Heart left ventricle (tissue), 16 donors: ENCODE data around the gene MYLK3. TPM values are rescaled to one million over a fixed set of nuclear protein-coding genes. Genes with fewer than 3 reads are reported as not detected.
A peak's percentile ranks its signal among the peaks of the same experiment; 100 is the strongest.

ENCODE experiments used
- ATAC-seq, 4 donors: fragments of 200-7000 bp; cut with Tn5 transposase; one replicate each; pipeline ENCODE4 v1.9.1; 2020 to 2022; ENCODE audit warnings: moderate library complexity in 4 of 4, mild to moderate bottlenecking in 3 of 4, moderate number of reproducible peaks in 1 of 4
- DNase-seq, 5 donors: peaks; one replicate each; pipeline ENCODE4 v3.0.0-alpha.2; 2020
- H3K27ac ChIP-seq, 12 donors: fragments of 200-600 bp; sonication (generic) in 4 of 12; one replicate each; pipeline versions ENCODE4 v1.5.0 to v1.8.0; 2016 to 2022; ENCODE audit warnings: mild to moderate bottlenecking in 2 of 12
- H3K27me3 ChIP-seq, 9 donors: fragments of 200-600 bp; sonication (generic) in 2 of 9; one replicate each; pipeline versions ENCODE4 v1.5.1 to v1.8.0; 2016 to 2022; ENCODE audit warnings: mild to moderate bottlenecking in 3 of 9
- H3K36me3 ChIP-seq, 9 donors: fragments of 200-600 bp; sonication (generic) in 2 of 9; one replicate each; pipeline versions ENCODE4 v1.5.0 to v1.8.0; 2018 to 2022; ENCODE audit warnings: mild to moderate bottlenecking in 2 of 9
- H3K4me1 ChIP-seq, 12 donors: fragments of 200-600 bp; sonication (generic) in 4 of 12; one replicate each; pipeline versions ENCODE4 v1.5.0 to v1.8.0; 2016 to 2022; ENCODE audit warnings: mild to moderate bottlenecking in 3 of 12
- H3K4me3 ChIP-seq, 12 donors: fragments of 200-600 bp; sonication (generic) in 4 of 12; one replicate each; pipeline versions ENCODE4 v1.5.0 to v1.8.0; 2017 to 2022; ENCODE audit warnings: mild to moderate bottlenecking in 9 of 12, moderate library complexity in 4 of 12
- H3K9me3 ChIP-seq, 12 donors: fragments of 200-600 bp; sonication (generic) in 4 of 12; one replicate each; pipeline versions ENCODE4 v1.5.0 to v1.8.0; 2016 to 2022; ENCODE audit warnings: mild to moderate bottlenecking in 1 of 12
- CTCF ChIP-seq, 12 donors: fragments of 200-600 bp; sonication (generic) in 4 of 12; IDR thresholded peaks; one replicate each; pipeline versions ENCODE4 v1.5.0 to v1.8.0; 2018 to 2022; ENCODE audit warnings: antibody characterized with exemption in 12 of 12, mild to moderate bottlenecking in 5 of 12
- POLR2A ChIP-seq, 2 donors: fragments of 450-650 bp; IDR thresholded peaks; one replicate each; pipeline ENCODE4 v1.6.1; 2017; ENCODE audit warnings: antibody characterized with exemption in 2 of 2, mild to moderate bottlenecking in 2 of 2, moderate library complexity in 2 of 2
- WGBS, 4 donors: extraction: QIAGEN DNeasy Blood & Tissue Kit in 2 of 4; methylation state at CpG; one replicate each; pipeline versions ENCODE4 v1.1.5 to v1.1.7; 2013 to 2018; 5-methylcytosine and 5-hydroxymethylcytosine counted together
- intact Hi-C, 10 donors: fragments of 100-400 bp; cut with DNase I; formaldehyde crosslinking; loops; one replicate each; pipeline versions ENCODE4 v1.11.1 to v1.14.2; 2022
- polyA plus RNA-seq, 2 donors: library from polyadenylated mRNA; stranded (reverse); fragments of 200-250 nt; gene quantifications; one replicate each; pipeline ENCODE4 v1.2.3, GENCODE V29; 2013
- total RNA-seq, 9 donors: library from RNA; depleted of rRNA in 2 of 9; stranded (reverse); fragments of >200 nt in 2 of 9; fragmentation: NEBNext Ultra II Directional in 3 of 9; extraction: Animal tissue kit (Norgen Biotek cat#: 25700) in 3 of 9; gene quantifications; one replicate each; pipeline versions ENCODE4 v1.1.0 to v1.2.4, GENCODE V29; 2016 to 2023
- donor health status: ischemic (EF 13 %, LVEDD 7.1; RV severe dilation, severe dysfunction).
- donor health status: healthy with polysubstance abuse.
- donor health status: DM: no; HTN: yes; CAD: no.
- donor health status: DM: no; HTN: no; CAD: no.
- donor health status: ischemic (EF 25% LVEDD 6.9; RV normal size, moderate dysfunction).
- donor health status: ischemic (EF 25% LVEDD 5.7; RV mildly dilated, moderate dysfunction).
- donor health status: healthy.
- donor health status: DM: yes; HTN: yes; CAD: no.
- donor health status: ischemic (EF 35%, LVEDD 5.7; RV mildly dilated, moderate dysfunction).
- donor health status: nonischemic (EF 11% LVEDD 7.7; RV severe dilation, severe dysfunction).
- donor health status: DM: yes; HTN: yes; CAD: no.
- donor health status: PGD.
- donor health status: ischemic (EF 29% LVEDD 5.4; RV normal size, mild dysfunction).
- donor health status: nonischemic (EF 23%, LVEDD 6.1; RV moderate dilation, normal function).

Gene MYLK3
- total and polyA plus RNA-seq, 11 donors = 76.4 to 374 (median 231) TPM

DNA sequence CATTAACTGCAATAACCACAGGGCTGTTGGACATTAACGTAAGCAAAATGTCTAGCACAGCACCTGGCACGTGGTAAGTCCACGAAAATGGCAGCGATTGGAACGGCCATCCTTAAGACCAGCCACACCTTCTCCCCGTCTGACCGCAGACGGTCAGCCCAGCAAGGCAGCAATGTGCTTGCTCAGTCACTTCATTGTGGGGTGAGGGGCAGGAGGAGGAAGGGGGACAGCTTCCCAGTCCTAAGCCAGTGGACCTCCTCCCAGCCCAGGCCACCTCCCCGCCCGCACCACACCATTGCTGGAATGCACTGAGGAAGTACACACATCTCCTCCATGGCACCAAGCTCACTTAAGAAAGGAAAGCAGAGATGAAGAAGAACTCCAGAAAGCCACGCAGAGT, 8.6 kb upstream of the MYLK3 start:
- H3K4me1 ChIP-seq = peaks cover 0 to 52% (median 5%) of the 10 kb centered on the region in 12 donors
- TF ChIP-seq POLR2A (IDR thresholded peaks at IDR 0.05) (no peak), CTCF (IDR thresholded peaks at IDR 0.05) (no peak)
- intact Hi-C loops = loop anchor here in 5 of 10 donors (1.0 to 5.0 kb wide), 3 partner anchors 8 to 46 kb away; partner anchors contain the start of gene MYLK3 (in 3 of the 5)
- no peaks in the 10 kb centered on the region for H3K36me3 ChIP-seq
- peaks cover 0 to 9% (median 0%) of the 10 kb centered on the region in 9 donors for H3K27me3 ChIP-seq
- WGBS, 4 donors = 34 to 53% (median 41%) methylated on average over 11 of the region's 11 CpGs
- DNase-seq (peak in 2 of 5 donors; percentile 39 to 62), ATAC-seq (peak; percentile 5 to 44 (median 6))
- no peaks in the 10 kb centered on the region for H3K9me3 ChIP-seq
- H3K4me3 ChIP-seq = peak overlapping the region in 8 of 12 donors; percentile 24 to 44 (median 36)
- peak overlapping the region; percentile 62 to 95 (median 85) for H3K27ac ChIP-seq

DNA sequence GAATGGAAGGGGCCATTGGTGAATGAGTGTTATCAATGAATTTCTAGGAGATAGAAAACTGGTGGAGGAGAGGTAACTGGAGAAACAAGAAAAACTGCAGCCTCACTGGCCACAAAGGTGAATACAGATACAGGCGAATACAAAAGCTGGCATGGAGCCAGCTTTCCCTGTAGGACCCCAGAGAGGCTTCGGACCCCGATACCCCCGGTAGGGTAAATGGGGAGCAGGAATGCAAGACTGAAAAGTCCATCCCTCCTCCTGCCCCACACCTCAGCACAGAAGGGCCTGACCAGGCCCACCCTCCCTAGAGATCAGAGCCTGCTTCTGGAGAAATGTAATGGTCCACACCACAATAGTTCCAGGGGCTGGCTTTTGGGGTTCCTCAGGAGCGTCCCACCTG, 4.9 kb upstream of the MYLK3 start:
- Histone ChIP-seq H3K4me1 (peaks cover 0 to 67% (median 9%) of the 10 kb centered on the region in 12 donors), H3K9me3 (no peaks in the 10 kb centered on the region), H3K27ac (peak overlapping the region in 7 of 12 donors; percentile 34 to 92 (median 89)), H3K27me3 (no peaks in the 10 kb centered on the region), H3K36me3 (no peaks in the 10 kb centered on the region), H3K4me3 (no peak overlapping the region)
- 55 to 82% (median 73%) methylated on average over 5 of the region's 5 CpGs for WGBS, 4 donors
- DNase-seq (no peak), ATAC-seq (no peak)
- intact Hi-C loops = no loop called here
- no peak for TF ChIP-seq POLR2A (IDR thresholded peaks at IDR 0.05)

GRCh38 chr16:46751381-46751780, 3.2 kb upstream of the MYLK3 start:
- H3K27me3 ChIP-seq = no peaks in the 10 kb centered on the region
- intact Hi-C loops = no loop called here
- ATAC-seq (no peak), DNase-seq (no peak)
- H3K36me3 ChIP-seq = no peaks in the 10 kb centered on the region
- peaks cover 0 to 59% (median 8%) of the 10 kb centered on the region in 12 donors for H3K4me1 ChIP-seq
- no peak overlapping the region for H3K4me3 ChIP-seq
- no peaks in the 10 kb centered on the region for H3K9me3 ChIP-seq
- WGBS, 4 donors = 71 to 78% (median 74%) methylated on average over 7 of the region's 7 CpGs
- H3K27ac ChIP-seq = peak overlapping the region in 7 of 12 donors; percentile 9 to 100 (median 46)
- TF ChIP-seq CTCF (IDR thresholded peaks at IDR 0.05) = no peak
- TF ChIP-seq POLR2A (IDR thresholded peaks at IDR 0.05) = no peak

GRCh38 chr16:46748775-46749705, 896 bp upstream of the MYLK3 start:
- no peak for TF ChIP-seq CTCF (IDR thresholded peaks at IDR 0.05)
- no peak for TF ChIP-seq POLR2A (IDR thresholded peaks at IDR 0.05)
- Histone ChIP-seq H3K27me3 (no peaks in the 10 kb centered on the region), H3K27ac (peak overlapping the region; percentile 47 to 100 (median 92)), H3K36me3 (no peaks in the 10 kb centered on the region), H3K4me1 (peaks cover 0 to 48% (median 11%) of the 10 kb centered on the region in 12 donors), H3K9me3 (no peaks in the 10 kb centered on the region), H3K4me3 (peak overlapping the region in 8 of 12 donors; percentile 18 to 64 (median 46))
- ATAC-seq = peak; percentile 58 to 76 (median 65)
- intact Hi-C loops = loop anchor here in 5 of 10 donors (1.0 to 10.0 kb wide), 4 partner anchors 8 to 54 kb away; no protein-coding TSS in a partner anchor
- 54 to 67% (median 59%) methylated on average over 20 of the region's 20 CpGs for WGBS, 4 donors
- peak; percentile 79 to 92 (median 82) for DNase-seq
